B cell (primary cell): ENCODE measurements around the gene MOB2. TPM values are rescaled to one million over a fixed set of nuclear protein-coding genes. Genes with fewer than 3 reads are reported as not detected.

Experiments
- ATAC-seq: fragments of 200-7000 bp; cut with Tn5 transposase; one replicate; pipeline ENCODE4 v1.10.0; 2021; ENCODE audit warnings: low read depth, mild to moderate bottlenecking, moderate number of reproducible peaks, moderate library complexity
- CTCF ChIA-PET: fragments of 350-600 bp; sonication (Branson Sonifier 250); formaldehyde crosslinking; loops from one replicate; lab custom pipeline; 2021; ENCODE audit warnings: antibody characterized with exemption, inconsistent platforms; lab: Charles Lee
- POLR2A ChIA-PET: fragments of 350-600 bp; sonication (Branson Sonifier 250); formaldehyde crosslinking; loops from one replicate; lab custom pipeline; 2021; ENCODE audit warnings: antibody characterized with exemption; lab: Charles Lee
- DNase-seq: peaks from one replicate; pipeline ENCODE4 v3.0.0; 2013
- H2AFZ ChIP-seq: 2 replicates; pipeline ENCODE4 v1.6.1; 2012; ENCODE audit warnings: mild to moderate bottlenecking, low read depth, low read length; ENCODE audit not compliant: insufficient read depth, poor library complexity, severe bottlenecking
- H3K27ac ChIP-seq, 2 donors: 1 replicate in 1 of 2; 2 replicates in 1 of 2; pipeline ENCODE4 v1.5.1; 2012 to 2013; ENCODE audit warnings: low read length in 2 of 2, mild to moderate bottlenecking in 2 of 2, moderate library complexity in 1 of 2
- H3K27me3 ChIP-seq, 4 experiments: fragments of 200-600 bp in 1 of 4; sonication (generic) in 1 of 4; replicated peaks in 1 of 4; 1 replicate in 2 of 4; 2 replicates in 2 of 4; pipeline versions ENCODE4 v1.6.1 to v1.7.0; 2013 to 2016; ENCODE audit warnings: low read length in 3 of 4, mild to moderate bottlenecking in 2 of 4, mixed read lengths in 1 of 4, moderate library complexity in 1 of 4; ENCODE audit not compliant: insufficient read depth in 4 of 4, control insufficient read depth in 3 of 4; ENCODE audit errors: control extremely low read depth in 1 of 4
- H3K36me3 ChIP-seq, 2 experiments: replicated peaks in 1 of 2; 1 replicate in 1 of 2; 2 replicates in 1 of 2; pipeline versions ENCODE4 v1.6.1 to v1.7.1; 2013; ENCODE audit warnings: low read length in 1 of 2; ENCODE audit not compliant: insufficient read depth in 2 of 2, control insufficient read depth in 1 of 2; ENCODE audit errors: control extremely low read depth in 1 of 2, extremely low read depth in 1 of 2
- H3K4me1 ChIP-seq, 2 donors: fragments of 200-600 bp in 1 of 2; sonication (generic) in 1 of 2; 1 replicate in 1 of 2; 2 replicates in 1 of 2; pipeline versions ENCODE4 v1.5.1 to v1.6.1; 2013 to 2017; ENCODE audit warnings: low read length in 2 of 2; ENCODE audit not compliant: control insufficient read depth in 2 of 2, insufficient read depth in 2 of 2
- H3K4me2 ChIP-seq: replicated peaks from 2 replicates; pipeline ENCODE3; 2012; ENCODE audit warnings: mild to moderate bottlenecking, low read depth, low read length; ENCODE audit not compliant: poor library complexity, severe bottlenecking
- H3K4me3 ChIP-seq, 5 experiments: fragments of 200-600 bp in 1 of 5; sonication (generic) in 1 of 5; 1 replicate in 3 of 5; 2 replicates in 2 of 5; pipeline versions ENCODE4 v1.5.1 to v1.7.0; 2011 to 2016; ENCODE audit warnings: low read length in 4 of 5, mild to moderate bottlenecking in 4 of 5, low read depth in 2 of 5, control low read depth in 1 of 5, moderate library complexity in 1 of 5; ENCODE audit not compliant: insufficient read depth in 1 of 5; ENCODE audit errors: control extremely low read depth in 1 of 5, extremely low read depth in 1 of 5
- H3K79me2 ChIP-seq: fragments of 200-600 bp; sonication (generic); one replicate; pipeline ENCODE4 v1.6.0; 2016; ENCODE audit warnings: low read length; ENCODE audit not compliant: control insufficient read depth, insufficient read depth
- H3K9ac ChIP-seq: fragments of 200-600 bp; sonication (generic); 2 replicates; pipeline ENCODE4 v1.6.1; 2017; ENCODE audit warnings: mild to moderate bottlenecking, low read length, moderate library complexity
- H3K9me3 ChIP-seq, 3 donors: one replicate each; pipeline versions ENCODE4 v1.6.1 to v1.7.1; 2013; ENCODE audit warnings: low read length in 2 of 3; ENCODE audit not compliant: control insufficient read depth in 2 of 3, insufficient read depth in 1 of 3; ENCODE audit errors: control extremely low read depth in 1 of 3
- H4K20me1 ChIP-seq: 2 replicates; pipeline ENCODE4 v1.6.0; 2012; ENCODE audit warnings: mild to moderate bottlenecking, low read length; ENCODE audit not compliant: insufficient read depth, control insufficient read depth, poor library complexity, severe bottlenecking
- H3K27ac Mint-ChIP-seq: one replicate; pipeline ENCODE4 v1.8.0; 2021; ENCODE audit warnings: mixed read lengths
- H3K27me3 Mint-ChIP-seq: one replicate; pipeline ENCODE4 v1.8.0; 2021; ENCODE audit warnings: mixed read lengths
- H3K4me1 Mint-ChIP-seq: one replicate; pipeline ENCODE4 v1.8.0; 2021; ENCODE audit warnings: mixed read lengths
- H3K4me3 Mint-ChIP-seq: one replicate; pipeline ENCODE4 v1.8.0; 2021; ENCODE audit warnings: mixed read lengths
- H3K9me3 Mint-ChIP-seq: one replicate; pipeline ENCODE4 v1.8.0; 2022; ENCODE audit warnings: mixed read lengths; ENCODE audit not compliant: insufficient read depth
- EZH2 ChIP-seq: IDR thresholded peaks from 2 replicates; pipeline ENCODE4 v1.6.1; 2012; ENCODE audit warnings: borderline replicate concordance, low read depth, mild to moderate bottlenecking, moderate library complexity, low read length; ENCODE audit not compliant: insufficient read depth, poor library complexity, severe bottlenecking
- WGBS: methylation state at CpG from one replicate; pipeline ENCODE4 v1.1.5; 2013; ENCODE audit warnings: missing lambda C conversion rate; ENCODE audit not compliant: insufficient coverage; 5-methylcytosine and 5-hydroxymethylcytosine counted together
- intact Hi-C: fragments of 100-400 bp; cut with micrococcal nuclease; formaldehyde crosslinking; loops from one replicate; pipeline ENCODE4 v1.10.0; 2022
- polyA plus RNA-seq: library from polyadenylated mRNA; depleted of rRNA; stranded (reverse); fragments of >200 nt; gene quantifications from 2 replicates; pipeline ENCODE4 v1.2.3, GENCODE V29; 2012
- total RNA-seq, 2 donors: library from RNA; stranded (reverse); fragments of 120-200 nt in 1 of 2; gene quantifications; 1 replicate in 1 of 2; 2 replicates in 1 of 2; pipeline versions ENCODE4 v1.2.3 to v1.2.4, GENCODE V29; 2013 to 2022
- TF ChIP-seq, protein P1 (sequence below): fragments of 200-600 bp; IDR thresholded peaks from one replicate; pipeline ENCODE4 v1.8.0; 2022; ENCODE audit warnings: antibody characterized with exemption, mild to moderate bottlenecking

Gene MOB2
- total and polyA plus RNA-seq, 2 donors (not counting 1 experiment from before 2014, with no cell fraction given), result 55.7 to 57.6 TPM

DNA sequence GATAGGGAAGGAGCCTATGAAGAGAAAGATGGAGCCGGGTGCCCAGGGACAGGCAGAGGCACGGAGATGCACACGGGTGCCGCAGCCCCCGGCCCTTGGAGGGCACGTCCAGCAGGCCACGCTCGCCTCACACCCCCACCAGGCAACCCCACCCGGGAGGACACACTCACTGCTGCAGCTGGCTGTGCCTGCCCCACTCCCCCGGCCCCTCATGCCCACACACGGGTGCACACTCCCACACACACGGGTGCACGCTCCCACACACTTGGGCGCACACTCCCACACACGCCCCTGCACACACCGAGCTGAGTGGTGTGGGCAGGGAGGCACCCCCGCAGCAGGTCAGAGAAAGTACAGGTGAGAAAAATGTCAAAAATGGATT, 1.1 kb downstream of the MOB2 start:
- Histone ChIP-seq H3K4me1 (peaks cover 21 to 40% of the 10 kb centered on the region in 2 donors), H3K27me3 (no peaks in the 10 kb centered on the region), H3K4me3 (no peak overlapping the region), H3K9ac (peak overlapping the region; percentile 15), H4K20me1 (peaks cover 100% of the 10 kb centered on the region), H3K79me2 (peaks cover 68% of the 10 kb centered on the region), H3K27ac (no peak overlapping the region), H3K36me3 (peaks cover 0 to 4% of the 10 kb centered on the region in 2 experiments), H3K4me2 (peak overlapping the region; percentile 31), H3K9me3 (peaks cover 0 to 8% (median 0%) of the 10 kb centered on the region in 3 donors), H2AFZ (no peak overlapping the region)
- no peak for DNase-seq
- Mint-ChIP-seq H3K27me3 (no peaks in the 10 kb centered on the region), H3K4me3 (peak overlapping the region; percentile 59), H3K4me1 (peaks cover 41% of the 10 kb centered on the region), H3K27ac (no peak overlapping the region), H3K9me3 (no peaks in the 10 kb centered on the region)
- ChIA-PET POLR2A (no interaction called here), CTCF (no interaction called here)
- TF ChIP-seq EZH2, result no peak
- TF ChIP-seq, protein P1, sequence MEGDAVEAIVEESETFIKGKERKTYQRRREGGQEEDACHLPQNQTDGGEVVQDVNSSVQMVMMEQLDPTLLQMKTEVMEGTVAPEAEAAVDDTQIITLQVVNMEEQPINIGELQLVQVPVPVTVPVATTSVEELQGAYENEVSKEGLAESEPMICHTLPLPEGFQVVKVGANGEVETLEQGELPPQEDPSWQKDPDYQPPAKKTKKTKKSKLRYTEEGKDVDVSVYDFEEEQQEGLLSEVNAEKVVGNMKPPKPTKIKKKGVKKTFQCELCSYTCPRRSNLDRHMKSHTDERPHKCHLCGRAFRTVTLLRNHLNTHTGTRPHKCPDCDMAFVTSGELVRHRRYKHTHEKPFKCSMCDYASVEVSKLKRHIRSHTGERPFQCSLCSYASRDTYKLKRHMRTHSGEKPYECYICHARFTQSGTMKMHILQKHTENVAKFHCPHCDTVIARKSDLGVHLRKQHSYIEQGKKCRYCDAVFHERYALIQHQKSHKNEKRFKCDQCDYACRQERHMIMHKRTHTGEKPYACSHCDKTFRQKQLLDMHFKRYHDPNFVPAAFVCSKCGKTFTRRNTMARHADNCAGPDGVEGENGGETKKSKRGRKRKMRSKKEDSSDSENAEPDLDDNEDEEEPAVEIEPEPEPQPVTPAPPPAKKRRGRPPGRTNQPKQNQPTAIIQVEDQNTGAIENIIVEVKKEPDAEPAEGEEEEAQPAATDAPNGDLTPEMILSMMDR, result no peak
- 98% methylated on average over 7 of the region's 17 CpGs for WGBS
- no peak for ATAC-seq
- intact Hi-C loops, result no loop called here

DNA sequence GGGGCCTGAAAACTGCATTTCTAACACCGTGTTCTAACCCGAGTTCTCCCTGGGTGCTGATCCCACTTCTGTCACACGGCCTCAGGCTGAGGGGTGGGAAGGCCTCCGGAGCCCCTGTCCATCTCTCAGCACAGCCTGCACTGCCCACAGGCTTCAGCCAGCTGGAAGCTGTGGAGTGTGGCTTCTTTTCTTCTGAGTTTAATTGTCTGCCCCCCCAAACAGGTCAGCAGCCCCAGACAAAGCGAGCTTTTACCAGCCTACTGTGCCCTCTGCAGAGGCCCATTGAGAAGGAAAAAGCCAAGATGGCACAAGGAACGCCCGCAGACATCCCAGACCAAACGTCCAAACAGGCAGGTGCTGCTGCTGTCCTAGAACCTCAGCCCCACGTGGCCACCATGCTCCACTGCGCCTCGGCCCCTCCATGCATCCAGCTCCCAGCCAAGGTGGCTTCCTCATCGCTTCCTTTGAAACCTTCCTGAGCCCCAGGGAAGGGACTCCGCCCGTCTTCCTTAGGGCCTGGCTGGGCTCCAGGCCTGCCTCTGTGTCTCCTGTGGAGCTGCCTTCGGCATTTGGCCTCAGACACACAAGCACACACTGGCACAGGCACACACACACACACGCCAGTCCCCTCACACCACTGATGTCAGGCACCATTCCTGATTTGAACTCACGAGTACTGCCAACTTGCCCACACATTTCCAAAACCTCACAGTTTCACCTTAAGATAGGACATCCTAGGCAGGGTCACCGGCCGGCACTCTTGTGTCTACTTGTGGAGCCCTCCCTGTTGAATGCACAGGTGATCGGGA, 1.7 kb downstream of the MOB2 start:
- Histone ChIP-seq H3K36me3 (peaks cover 0 to 8% of the 10 kb centered on the region in 2 experiments), H3K4me3 (no peak overlapping the region), H3K9ac (no peak overlapping the region), H2AFZ (no peak overlapping the region), H3K4me1 (peaks cover 21 to 40% of the 10 kb centered on the region in 2 donors), H3K27ac (no peak overlapping the region), H4K20me1 (peaks cover 100% of the 10 kb centered on the region), H3K27me3 (no peaks in the 10 kb centered on the region), H3K79me2 (peaks cover 62% of the 10 kb centered on the region), H3K9me3 (peaks cover 0 to 8% (median 0%) of the 10 kb centered on the region in 3 donors), H3K4me2 (no peak overlapping the region)
- no peak for TF ChIP-seq EZH2
- TF ChIP-seq, protein P1, result no peak
- Mint-ChIP-seq H3K27ac (no peak overlapping the region), H3K27me3 (no peaks in the 10 kb centered on the region), H3K4me3 (peak overlapping the region; percentile 59), H3K4me1 (peaks cover 41% of the 10 kb centered on the region), H3K9me3 (no peaks in the 10 kb centered on the region)
- CTCF ChIA-PET, result interaction anchor here (1.3 kb wide), 1 partner anchor 30 kb away, joined by 4 read pairs; no protein-coding TSS in a partner anchor
- intact Hi-C loops, result no loop called here
- WGBS, result 97% methylated on average over 15 of the region's 20 CpGs
- no peak for ATAC-seq
- POLR2A ChIA-PET, result no interaction called here
- no peak for DNase-seq
